ENCODE results near the gene IGSF9.

The IGSF9 gene

DNA sequence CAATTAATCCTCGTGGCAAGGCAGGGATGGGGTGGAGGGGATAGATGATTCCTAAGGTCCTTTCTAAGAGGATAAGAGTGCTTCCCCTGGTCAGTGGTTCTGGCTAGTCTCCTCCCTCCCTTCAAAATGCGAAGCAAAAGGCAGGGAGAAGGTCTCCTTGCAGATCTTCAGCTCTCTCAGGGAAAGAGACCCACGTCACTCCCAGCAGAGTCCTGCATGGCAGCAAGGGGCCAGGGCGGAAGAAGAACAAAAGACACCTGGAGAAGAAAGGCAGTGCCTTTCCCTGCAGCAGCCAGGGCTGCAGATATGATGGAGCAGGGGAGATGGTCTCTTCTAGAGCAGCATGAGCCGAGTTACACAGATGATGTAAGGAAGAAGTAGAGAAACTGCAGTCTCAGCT lies 38.3 kb upstream of the IGSF9 start:
- no peaks in the 10 kb centered on the region for H3K9me2 ChIP-seq (ENCODE audit: low read depth, low read length)
- no peaks in the 10 kb centered on the region for H3K4me1 ChIP-seq (ENCODE audit: insufficient read depth, low read length, severe bottlenecking)
- H3K27ac ChIP-seq (ENCODE audit: low read depth, low read length, poor library complexity, severe bottlenecking): no peak overlapping the region
- no peak for TF ChIP-seq EZH2 (IDR thresholded peaks at IDR 0.05; ENCODE audit: borderline replicate concordance, low read length)
- TF ChIP-seq, protein P1, sequence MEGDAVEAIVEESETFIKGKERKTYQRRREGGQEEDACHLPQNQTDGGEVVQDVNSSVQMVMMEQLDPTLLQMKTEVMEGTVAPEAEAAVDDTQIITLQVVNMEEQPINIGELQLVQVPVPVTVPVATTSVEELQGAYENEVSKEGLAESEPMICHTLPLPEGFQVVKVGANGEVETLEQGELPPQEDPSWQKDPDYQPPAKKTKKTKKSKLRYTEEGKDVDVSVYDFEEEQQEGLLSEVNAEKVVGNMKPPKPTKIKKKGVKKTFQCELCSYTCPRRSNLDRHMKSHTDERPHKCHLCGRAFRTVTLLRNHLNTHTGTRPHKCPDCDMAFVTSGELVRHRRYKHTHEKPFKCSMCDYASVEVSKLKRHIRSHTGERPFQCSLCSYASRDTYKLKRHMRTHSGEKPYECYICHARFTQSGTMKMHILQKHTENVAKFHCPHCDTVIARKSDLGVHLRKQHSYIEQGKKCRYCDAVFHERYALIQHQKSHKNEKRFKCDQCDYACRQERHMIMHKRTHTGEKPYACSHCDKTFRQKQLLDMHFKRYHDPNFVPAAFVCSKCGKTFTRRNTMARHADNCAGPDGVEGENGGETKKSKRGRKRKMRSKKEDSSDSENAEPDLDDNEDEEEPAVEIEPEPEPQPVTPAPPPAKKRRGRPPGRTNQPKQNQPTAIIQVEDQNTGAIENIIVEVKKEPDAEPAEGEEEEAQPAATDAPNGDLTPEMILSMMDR (IDR thresholded peaks at IDR 0.05; ENCODE audit: low read length): no peak
- H3K36me3 ChIP-seq (ENCODE audit: insufficient read depth, low read length): no peaks in the 10 kb centered on the region
- no peaks in the 10 kb centered on the region for H3K9me3 ChIP-seq (ENCODE audit: low read length)
- no peak overlapping the region for H3K4me3 ChIP-seq (ENCODE audit: low read depth, low read length, poor library complexity, severe bottlenecking)
- no peaks in the 10 kb centered on the region for H3F3A ChIP-seq (ENCODE audit: insufficient read depth, low read length)
- no peak overlapping the region for H3K9ac ChIP-seq (ENCODE audit: low read length)
- H2AFZ ChIP-seq (ENCODE audit: low read length): no peak overlapping the region
- peaks cover 3% of the 10 kb centered on the region; the same call in 1 of the 2 replicates for H3K27me3 ChIP-seq (ENCODE audit: insufficient read depth, low read length)
- no peaks in the 10 kb centered on the region for H4K20me1 ChIP-seq (ENCODE audit: insufficient read depth, low read length)
- no peaks in the 10 kb centered on the region for H3K79me2 ChIP-seq (ENCODE audit: insufficient read depth, low read length)
- H3K4me2 ChIP-seq (ENCODE audit: low read length): no peak overlapping the region

DNA sequence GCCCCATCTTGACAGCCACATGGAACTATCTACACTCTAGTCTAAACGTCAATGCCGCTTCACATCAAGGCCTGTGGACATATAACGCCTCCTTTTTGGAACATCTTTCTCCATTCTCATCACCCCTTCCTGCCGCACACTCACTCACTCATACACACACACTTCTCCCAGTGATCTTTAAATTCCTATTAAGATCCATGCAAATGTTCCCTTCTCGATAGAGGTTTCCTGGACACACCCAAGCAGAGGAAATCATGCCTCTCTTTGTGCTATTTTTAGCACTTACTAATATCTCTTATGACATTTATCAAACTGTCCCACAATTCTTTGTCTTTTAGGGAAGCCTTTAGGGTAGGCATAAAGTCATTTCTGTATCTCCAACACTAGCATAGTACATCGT lies 36.9 kb upstream of the IGSF9 start:
- no peaks in the 10 kb centered on the region for H3K36me3 ChIP-seq (ENCODE audit: insufficient read depth, low read length)
- H3K9me2 ChIP-seq (ENCODE audit: low read depth, low read length): no peaks in the 10 kb centered on the region
- H3K9ac ChIP-seq (ENCODE audit: low read length): no peak overlapping the region
- H2AFZ ChIP-seq (ENCODE audit: low read length): no peak overlapping the region
- H3K27me3 ChIP-seq (ENCODE audit: insufficient read depth, low read length): peaks cover 3% of the 10 kb centered on the region; the same call in 1 of the 2 replicates
- no peak overlapping the region for H3K4me3 ChIP-seq (ENCODE audit: low read depth, low read length, poor library complexity, severe bottlenecking)
- H3K4me1 ChIP-seq (ENCODE audit: insufficient read depth, low read length, severe bottlenecking): no peaks in the 10 kb centered on the region
- H3K27ac ChIP-seq (ENCODE audit: low read depth, low read length, poor library complexity, severe bottlenecking): no peak overlapping the region
- H3K79me2 ChIP-seq (ENCODE audit: insufficient read depth, low read length): no peaks in the 10 kb centered on the region
- TF ChIP-seq, protein P1 (IDR thresholded peaks at IDR 0.05; ENCODE audit: low read length): no peak
- TF ChIP-seq EZH2 (IDR thresholded peaks at IDR 0.05; ENCODE audit: borderline replicate concordance, low read length): no peak
- no peaks in the 10 kb centered on the region for H3F3A ChIP-seq (ENCODE audit: insufficient read depth, low read length)
- H3K4me2 ChIP-seq (ENCODE audit: low read length): no peak overlapping the region
- no peaks in the 10 kb centered on the region for H4K20me1 ChIP-seq (ENCODE audit: insufficient read depth, low read length)
- H3K9me3 ChIP-seq (ENCODE audit: low read length): no peaks in the 10 kb centered on the region

DNA sequence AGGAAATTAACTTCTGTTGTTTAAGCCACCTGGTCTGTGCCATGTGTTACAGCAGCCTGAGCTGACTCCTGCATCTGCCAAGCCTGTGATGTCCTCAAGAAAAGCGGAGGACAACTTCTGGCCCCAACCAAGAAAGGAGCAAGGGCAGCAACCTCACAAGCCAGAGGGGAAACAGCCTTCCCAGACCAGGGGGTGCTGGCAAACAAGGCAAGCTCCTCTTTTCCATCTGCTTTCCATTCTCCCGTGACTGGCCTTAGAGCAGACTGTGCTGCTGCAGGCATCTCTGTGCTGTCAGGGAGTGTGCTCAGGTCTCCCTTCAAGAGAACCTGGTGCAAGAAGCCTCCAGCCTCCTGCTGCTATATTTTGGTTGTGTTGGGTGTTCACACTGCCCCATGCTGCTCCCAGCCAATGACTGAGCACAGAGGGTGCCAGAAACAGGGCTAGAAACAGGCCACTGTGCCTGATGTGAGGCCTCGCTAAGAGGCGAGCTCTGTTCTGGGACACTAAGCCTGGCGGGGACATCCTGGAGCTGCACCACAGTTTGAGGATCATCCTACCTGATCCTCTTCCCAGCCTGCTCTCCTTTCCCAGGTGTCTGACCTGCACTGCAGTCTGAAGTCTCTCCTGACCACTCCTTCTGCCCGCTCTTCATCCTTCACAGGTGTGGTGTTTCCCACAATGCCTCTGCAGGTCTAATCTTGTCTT lies 36.1 kb upstream of the IGSF9 start:
- Histone ChIP-seq H3K4me1 (ENCODE audit: insufficient read depth, low read length, severe bottlenecking) (no peaks in the 10 kb centered on the region), H2AFZ (ENCODE audit: low read length) (no peak overlapping the region), H3K36me3 (ENCODE audit: insufficient read depth, low read length) (no peaks in the 10 kb centered on the region), H3K4me2 (ENCODE audit: low read length) (no peak overlapping the region), H3K9me2 (ENCODE audit: low read depth, low read length) (no peaks in the 10 kb centered on the region), H3K27me3 (ENCODE audit: insufficient read depth, low read length) (peaks cover 3% of the 10 kb centered on the region; the same call in 1 of the 2 replicates), H3K9me3 (ENCODE audit: low read length) (no peaks in the 10 kb centered on the region), H3K4me3 (ENCODE audit: low read depth, low read length, poor library complexity, severe bottlenecking) (no peak overlapping the region), H4K20me1 (ENCODE audit: insufficient read depth, low read length) (no peaks in the 10 kb centered on the region), H3K27ac (ENCODE audit: low read depth, low read length, poor library complexity, severe bottlenecking) (no peak overlapping the region), H3F3A (ENCODE audit: insufficient read depth, low read length) (no peaks in the 10 kb centered on the region), H3K79me2 (ENCODE audit: insufficient read depth, low read length) (no peaks in the 10 kb centered on the region), H3K9ac (ENCODE audit: low read length) (no peak overlapping the region)
- TF ChIP-seq, protein P1 (IDR thresholded peaks at IDR 0.05; ENCODE audit: low read length): no peak
- no peak for TF ChIP-seq EZH2 (IDR thresholded peaks at IDR 0.05; ENCODE audit: borderline replicate concordance, low read length)
